Stimulated activated CD4-positive, alpha-beta T cell treated with anti-CD3 and anti-CD28 coated beads, TNF-alpha, amount 100 ng/mL, for 24 hours (primary cell): ENCODE data around the gene ABCB8.
"Not testable (repeated sequence)": the region's sequence is repeated elsewhere in the genome, so short reads cannot be mapped to it uniquely, and the experiment has no call there.

ENCODE experiments used
- DNase-seq, 3 experiments: peaks; one replicate each; pipeline ENCODE4 v3.0.0-alpha.2; 2020; ENCODE audit warnings: low read depth in 3 of 3

Gene ABCB8

DNA sequence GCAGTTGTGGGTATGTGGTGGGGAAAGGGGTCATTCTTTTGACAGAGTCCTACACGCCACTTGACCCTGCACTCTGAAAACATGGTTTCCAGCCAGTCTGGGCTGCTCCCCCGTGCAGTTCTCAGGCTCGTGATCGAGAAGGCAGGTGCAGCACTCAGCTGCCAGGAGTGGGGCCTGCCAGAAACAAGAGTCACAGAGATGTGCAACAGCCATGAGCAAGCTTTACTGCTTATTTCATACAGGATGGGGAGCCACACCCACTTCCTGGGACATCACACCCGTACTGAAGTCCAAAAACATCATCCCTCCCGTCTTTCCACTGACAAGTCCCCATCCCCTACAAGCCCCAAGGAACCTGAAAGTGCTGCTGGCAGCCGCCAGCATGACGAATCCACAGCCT lies 13.3 kb upstream of the ABCB8 start:
- no peak for DNase-seq

DNA sequence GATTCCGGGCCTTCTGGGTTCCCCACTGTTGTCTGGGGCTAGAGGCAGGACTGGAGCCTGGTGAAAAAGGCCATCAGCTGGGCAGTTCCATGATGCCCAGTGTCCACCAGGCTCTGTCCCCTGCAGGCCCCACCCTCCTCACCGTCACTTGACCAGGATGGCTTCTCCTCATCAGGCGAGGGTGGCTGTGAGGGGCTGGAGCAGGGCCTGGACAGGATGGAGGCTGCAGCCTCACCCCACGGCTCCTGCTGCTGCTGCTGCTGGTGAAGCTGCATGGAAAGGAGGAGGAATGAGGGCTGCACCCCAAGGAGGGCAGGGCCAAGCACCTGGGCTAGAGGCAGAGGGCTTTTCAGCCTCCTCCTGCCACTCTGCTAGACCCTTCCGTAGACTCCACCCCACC lies 12.3 kb upstream of the ABCB8 start:
- no peak for DNase-seq

DNA sequence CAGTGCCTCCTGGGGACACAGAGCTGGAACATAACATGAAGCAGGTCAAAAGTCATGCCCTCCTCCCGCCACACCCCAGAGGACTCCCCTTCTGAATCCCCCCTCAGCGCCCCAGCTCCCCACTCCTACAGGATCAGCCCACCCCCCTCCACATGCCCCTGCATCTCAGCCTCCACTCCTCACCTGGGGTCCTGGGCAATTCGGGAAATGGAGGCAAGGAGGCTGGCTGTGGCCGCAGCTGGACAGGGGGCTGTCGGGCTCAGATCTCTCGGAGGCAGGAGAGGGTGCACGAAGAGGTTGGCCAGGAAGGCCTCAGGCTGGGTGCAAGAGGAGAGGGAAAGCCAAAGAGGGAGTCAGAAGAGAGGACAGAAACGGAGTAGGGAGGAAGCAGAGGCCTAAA lies 11.7 kb upstream of the ABCB8 start:
- DNase-seq = no peak

DNA sequence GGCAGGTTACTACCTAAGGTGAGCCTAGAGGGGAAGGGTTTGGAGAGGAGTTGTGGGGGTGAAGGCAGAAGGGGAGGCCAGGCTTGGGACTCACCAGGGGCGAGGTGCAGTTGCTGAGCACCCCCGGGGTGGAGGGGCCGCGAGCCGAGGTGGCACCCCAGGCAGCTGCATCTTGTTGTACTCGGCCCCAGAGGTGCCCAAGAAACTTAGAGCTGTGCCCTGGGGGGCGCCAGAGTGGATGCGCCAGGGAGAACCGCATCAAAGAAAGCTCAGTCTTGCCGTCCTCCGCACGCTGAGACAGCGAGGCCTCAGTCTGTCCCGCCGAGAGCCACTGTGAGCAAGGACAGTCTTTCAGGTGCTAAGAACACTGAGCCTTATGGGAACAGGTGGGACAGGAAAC lies 11.3 kb upstream of the ABCB8 start:
- no peak for DNase-seq

DNA sequence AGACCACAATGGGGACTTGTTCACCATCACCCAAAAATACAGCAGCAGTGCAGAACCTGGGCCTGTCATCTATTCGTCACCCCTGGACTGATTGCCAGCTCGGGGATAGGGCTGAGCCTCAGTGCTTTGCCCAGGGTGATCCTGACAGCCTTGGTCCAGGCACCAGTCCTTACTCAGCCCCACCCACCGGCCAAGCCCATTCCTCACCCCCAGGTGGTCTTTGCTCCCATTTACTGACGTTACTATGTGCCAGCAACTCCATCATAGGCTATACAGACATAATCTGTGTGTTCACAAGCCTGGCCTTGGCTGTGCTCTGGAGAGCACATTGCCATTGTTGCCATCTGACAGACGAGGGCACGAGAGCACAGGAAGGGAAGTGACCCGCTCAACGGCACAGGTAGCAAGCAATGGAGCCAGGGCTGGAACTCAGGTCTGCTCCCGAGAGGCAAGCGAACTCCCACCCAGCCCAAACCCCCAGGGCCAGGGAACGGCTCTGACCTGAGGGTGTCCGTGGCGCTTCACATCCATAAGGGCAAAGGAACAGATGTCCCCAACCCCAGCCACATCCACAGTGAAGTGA lies 10.8 kb upstream of the ABCB8 start:
- no peak for DNase-seq

DNA sequence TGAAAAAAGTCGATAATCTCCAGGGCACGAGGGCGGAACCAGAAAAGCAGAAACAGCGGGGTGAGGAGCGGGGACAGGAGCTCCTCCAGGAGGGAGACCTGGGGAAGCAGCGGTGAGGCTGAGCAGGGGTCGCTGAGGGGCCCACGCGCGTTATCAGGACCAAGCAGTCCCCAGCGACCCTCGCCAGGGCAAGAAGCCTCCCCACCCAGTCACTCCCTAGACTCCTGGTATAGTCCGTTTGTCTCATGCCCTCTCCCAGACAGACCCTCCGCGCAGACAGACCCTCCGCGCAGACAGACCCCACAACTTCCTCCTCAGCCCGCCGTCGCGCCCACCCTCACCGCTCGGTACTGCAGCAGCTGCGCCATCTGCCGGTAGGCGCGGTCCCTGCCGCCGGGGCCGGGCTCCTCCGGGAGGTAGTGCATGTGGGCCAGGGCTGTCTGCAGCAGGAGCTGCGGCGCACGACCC lies 10.3 kb upstream of the ABCB8 start:
- peak; percentile 59 to 84 (median 64) for DNase-seq

DNA sequence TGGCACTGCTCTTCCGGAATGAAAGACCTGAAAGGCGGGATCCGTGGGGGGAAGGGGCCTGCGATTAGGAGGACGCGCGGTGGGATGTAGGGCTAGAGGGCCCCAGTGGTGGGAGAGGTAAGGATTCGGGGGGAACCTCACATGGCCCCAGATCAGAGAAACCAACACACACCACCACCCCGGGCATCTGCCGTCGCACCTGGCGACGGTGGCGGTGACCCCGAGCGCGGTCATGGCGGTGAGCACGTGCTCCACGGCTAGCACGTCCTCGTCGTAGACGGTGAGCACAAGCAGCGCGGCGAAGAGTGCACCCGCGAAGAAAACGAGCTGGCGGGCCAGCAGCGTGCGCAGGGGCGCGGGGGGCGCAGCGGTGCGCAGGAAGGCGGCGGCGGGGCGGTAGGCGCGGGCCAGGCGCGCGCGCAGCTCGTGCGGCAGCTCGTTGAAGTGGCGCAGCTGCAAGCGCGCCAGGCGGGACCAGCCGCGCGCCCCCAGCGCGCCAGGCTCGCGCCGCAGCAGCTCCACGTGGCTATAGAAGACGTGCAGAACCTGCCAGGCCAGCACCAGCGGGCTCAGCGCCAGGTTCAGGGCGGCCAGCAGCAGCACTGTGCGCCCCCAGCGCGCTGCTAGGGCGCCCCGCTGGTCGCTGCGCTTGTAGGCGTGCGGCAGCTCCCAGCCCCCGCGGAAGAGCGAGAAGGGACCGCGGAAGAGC lies 9.7 kb upstream of the ABCB8 start:
- DNase-seq = peak in 1 of 3 experiments; percentile 36

DNA sequence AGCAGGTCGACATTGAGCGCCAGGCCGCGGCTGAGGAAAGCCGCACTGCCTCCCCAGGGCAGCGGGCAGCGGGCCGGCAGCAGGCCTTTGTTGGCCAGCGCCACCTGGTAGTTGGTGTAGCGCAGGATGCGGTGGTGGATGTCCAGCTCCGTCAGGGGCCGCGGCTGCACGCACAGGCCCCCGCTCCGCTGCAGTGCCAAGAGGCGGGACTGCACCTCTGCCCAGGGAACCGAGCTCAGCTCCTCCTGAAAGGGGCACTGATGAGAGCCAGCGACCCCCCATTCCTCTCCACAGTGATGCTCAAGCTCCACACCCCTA lies 9.2 kb upstream of the ABCB8 start:
- DNase-seq = no peak

DNA sequence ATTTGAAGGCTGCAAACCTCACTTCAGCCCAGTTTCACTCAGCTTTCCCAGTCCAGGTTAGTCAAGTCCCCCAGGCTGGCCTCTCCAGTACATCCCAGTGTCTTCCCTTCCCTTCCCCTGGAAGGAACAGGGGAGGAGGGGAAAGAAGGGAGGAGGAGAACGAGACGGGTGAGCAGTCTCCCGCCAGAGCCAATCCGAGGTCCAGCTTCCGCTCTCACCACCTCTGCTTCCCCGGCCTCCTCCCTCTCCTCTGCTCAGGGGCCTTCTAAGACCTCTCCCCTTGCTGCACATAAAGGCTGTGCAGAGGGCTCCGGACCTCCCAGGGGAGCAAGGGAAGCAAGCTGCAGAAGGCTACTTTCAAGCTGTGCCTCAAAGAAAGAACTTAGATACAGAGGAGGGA lies 8.0 kb upstream of the ABCB8 start:
- no peak for DNase-seq

DNA sequence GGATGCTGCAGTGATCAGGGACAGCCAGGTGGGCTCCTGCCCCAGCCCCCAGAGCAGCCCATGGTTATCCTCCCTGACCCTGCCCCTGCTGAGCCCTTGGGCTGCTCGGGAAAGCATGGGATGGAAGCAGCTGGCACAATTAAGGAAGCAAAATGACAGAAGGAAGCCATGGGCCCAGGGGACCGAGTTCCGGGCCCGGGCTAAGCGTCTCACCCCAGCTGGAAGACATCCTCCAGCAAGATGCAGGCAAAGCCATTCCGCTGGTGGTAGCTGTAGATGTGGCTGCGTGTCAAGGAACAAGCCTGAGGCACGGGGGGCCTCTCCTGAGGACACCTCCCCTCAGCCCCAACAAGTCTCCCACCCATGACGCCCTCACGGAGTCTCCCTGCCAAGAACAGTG lies 5.0 kb upstream of the ABCB8 start:
- DNase-seq = no peak

DNA sequence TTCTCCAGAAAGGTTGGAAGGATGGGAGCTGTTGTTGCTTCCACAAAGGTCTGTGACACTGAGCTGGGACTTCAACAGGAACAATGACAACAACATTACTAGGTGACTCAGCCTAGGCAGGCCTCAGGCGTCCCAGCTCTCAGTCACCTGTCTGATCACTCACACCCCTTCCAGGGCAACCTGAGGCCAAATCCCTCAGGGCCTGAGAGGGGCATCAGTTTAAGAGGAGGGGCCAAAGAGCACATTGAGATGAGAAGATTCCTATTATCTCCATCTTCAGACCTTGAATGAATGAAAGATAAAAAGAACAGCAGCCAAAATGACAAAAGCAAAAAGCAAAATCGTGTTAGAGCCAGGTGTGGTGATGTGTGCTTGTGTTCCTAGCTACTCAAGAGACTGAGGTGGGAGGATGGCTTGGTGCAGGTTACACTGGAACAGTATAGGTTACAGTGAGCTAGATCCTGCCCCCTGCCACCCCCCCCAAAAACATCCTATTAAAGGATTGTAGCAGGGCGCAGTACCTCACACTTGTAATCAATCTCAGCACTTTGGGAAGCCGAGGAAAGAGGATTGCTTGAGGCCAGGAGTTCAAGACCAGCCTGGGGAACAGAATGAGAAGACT lies 3.7 kb upstream of the ABCB8 start, which contains the start of gene ATG9B:
TSS of gene ATG9B (minus strand) at position 60 of the 622 bp plus-strand sequence. CDS start 71 bp downstream, outside the sequence.
- no peak for DNase-seq

DNA sequence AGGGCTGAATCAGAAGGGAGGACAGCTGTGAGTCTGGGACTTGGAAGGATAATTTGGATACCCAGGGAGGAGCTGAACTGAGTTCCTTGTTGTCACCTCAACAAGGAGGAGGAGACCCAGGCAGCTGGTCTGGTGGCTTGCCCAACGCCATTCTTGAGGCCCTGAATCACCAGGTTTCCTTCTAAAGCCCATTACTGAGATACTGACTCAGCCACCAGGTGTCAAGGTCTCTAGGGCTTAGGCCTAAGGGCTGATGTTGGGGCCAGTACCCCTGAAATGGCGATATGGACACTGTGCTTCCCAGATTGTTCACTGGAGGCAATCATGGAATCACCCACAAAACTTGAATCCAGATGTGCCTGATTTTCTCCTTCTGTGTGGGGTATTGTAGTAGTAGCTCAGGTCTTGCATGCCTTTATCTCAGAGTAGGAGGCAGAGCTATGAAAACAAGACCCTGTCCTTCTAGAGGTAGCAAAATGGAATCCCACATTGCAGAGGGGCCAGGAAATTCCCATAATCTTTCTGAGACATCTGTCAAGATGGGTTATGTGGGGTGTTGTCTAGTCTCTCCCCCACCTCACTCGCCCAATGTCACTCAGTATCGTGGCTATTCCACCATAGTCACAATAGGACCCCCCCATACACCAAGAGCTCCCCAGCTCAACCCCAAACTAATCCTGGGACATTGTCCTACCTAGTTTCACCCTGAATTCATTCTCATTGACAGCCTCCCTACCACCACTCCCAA lies 2.2 kb upstream of the ABCB8 start:
- DNase-seq = no peak

DNA sequence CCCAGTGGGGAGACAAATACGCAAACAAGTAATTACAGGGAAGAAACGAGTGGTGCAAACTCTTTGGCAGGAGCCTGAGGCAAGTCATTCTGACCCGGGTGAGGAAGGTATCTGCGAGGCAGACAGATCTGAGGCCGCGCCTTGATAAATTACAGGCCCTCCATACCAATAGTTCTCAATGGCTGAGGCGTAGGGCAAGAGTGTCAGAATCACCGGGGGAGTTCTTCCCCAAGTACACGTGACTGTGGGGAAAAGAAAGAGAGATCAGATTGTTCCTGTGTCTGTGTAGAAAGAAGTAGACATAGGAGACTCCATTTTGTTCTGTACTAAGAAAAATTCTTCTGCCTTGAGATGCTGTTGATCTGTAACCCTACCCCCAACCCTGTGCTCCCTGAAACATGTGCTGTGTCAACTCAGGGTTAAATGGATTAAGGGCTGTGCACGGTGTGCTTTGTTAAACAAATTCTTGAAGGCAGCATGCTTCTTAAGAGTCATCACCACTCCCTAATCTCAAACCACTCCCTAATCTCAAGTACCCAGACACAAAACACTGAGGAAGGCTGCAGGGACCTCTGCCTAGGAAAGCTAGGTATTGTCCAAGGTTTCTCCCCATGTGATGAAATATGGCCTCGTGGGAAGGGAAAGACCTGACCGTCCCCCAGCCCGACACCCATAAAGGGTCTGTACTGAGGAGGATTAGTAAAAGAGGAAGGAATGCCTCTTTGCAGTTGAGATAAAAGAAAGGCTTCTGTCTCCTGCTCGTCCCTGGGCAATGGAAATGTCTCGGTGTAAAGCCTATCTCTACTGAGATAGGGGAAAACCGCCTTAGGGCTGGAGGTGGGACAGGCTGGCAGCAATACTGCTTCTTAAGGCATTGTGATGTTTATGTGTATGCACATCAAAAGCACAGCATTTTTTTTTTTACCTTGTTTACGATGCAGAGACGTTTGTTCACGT lies 1.2 kb upstream of the ABCB8 start:
- DNase-seq = not testable (repeated sequence)

DNA sequence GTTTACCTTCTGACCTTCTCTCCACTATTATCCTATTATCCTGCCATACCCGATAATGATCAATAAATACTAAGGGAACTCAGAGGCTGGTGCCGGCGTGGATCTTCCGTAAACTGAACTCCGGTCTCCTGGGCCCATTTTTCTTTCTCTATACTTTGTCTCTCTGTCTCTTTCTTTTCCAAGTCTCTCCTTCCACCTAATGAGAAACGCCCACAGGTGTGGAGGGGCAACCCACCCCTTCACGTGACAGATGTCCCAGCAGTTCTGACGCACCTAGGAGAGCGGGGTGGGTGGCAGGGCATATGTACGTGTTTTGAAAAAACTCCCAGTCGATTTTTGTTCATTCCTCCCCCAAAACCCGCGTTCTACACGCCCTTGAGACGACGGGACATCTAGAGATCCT lies 521 bp upstream of the ABCB8 start:
- not testable (repeated sequence) for DNase-seq

DNA sequence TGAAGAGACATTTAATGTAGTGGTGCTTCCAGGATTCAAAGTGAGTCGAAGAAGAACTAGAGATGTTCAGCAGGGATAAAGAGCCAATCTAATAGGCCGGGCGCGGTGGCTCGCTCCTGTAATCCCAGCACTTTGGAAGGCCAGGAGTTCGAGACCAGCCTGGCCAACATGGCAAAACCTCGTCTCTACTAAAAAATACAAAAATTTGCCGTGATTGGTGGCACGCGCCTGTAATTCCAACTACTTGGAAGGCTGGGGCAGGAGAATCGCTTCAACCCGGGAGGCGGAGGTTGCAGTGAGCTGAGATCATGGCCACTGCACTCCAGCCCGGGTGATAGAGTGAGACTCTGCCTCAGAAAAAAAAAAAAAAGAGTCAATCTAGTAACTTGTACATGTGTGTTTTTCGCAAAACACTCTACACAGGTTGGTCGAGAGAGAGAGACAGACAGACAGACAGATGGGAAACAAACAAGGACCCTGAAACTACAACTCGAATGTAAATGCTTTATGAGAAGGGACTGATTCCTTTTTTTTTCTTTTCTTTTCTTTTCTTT lies 775 bp downstream of the ABCB8 start:
- no peak for DNase-seq

DNA sequence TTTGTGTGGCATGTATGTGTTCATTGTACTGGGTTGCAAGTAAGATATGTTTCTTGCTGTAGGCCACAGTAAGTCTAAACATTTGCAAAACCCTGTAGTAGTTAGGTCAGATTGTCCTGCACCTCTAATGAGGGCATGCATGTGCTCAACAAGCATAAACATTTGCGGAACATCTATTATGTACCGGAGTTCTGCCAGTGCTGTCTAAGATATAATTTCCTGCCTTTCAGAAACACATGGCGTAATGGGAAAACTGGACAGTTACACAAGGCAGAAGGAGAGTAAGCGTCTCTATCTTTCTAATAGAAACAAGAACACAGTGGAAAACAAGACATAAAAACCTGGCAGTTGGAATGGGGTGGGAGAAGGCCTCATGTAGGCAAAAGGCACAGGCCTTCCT lies 2.8 kb downstream of the ABCB8 start:
- no peak for DNase-seq

DNA sequence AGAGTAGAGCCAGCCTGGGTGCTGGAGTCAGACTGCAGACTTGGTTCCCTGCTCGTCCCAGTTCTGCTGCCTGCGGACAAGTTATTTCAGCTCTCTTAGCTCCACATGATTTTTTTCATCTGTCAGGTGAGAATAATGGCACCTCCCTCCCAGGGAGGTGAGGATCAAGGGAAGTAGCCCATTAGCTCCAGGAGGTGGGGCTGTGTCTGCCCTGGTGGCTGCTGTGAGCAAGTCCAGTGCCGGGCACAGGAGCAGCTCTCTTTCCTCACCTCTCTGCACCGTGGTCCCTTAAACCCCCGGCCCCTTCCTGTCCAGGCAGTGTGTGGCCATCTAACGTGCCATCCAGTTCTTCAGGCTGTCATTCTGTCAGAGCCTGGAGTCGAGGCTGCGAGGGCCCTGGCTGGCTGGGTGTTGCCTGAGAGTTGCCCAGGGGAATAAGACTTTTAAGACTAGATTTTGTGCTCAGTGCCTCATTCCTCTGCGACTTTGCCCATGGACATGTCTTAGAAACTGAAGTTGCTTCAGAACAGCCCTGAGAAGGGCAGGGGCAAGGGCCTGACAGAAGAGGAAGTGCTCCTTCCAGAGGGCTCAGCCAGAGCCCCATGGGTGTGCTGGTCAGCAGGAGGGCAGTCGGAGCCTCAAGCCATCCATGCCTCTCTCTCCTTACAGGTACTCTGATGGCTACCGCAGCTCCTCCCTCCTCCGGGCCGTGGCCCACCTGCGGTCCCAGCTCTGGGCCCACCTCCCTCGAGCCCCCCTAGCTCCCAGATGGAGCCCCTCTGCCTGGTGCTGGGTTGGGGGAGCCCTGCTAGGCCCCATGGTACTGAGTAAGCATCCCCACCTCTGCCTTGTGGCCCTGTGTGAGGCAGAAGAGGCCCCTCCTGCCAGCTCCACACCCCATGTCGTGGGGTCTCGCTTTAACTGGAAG lies 5.0 kb downstream of the ABCB8 start:
- no peak for DNase-seq

DNA sequence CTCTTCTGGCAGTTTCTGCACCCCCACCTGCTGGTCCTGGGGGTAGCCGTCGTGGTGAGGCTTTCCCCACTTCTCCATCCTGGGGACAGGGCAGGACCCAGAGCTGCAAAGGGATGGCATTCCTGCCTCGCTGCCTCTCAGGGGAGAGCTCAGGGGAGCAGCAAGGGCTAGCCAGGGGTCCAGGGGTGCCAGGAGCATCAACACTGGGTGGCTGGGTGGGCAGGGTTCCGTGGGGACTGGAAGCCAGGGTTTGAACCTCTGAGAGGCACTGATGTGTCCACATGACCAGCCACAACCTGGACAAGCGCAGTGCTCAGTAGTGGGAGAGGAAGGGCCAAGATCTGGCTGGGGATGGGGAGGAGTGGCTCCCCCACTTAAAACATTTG lies 5.6 kb downstream of the ABCB8 start:
- DNase-seq = no peak

DNA sequence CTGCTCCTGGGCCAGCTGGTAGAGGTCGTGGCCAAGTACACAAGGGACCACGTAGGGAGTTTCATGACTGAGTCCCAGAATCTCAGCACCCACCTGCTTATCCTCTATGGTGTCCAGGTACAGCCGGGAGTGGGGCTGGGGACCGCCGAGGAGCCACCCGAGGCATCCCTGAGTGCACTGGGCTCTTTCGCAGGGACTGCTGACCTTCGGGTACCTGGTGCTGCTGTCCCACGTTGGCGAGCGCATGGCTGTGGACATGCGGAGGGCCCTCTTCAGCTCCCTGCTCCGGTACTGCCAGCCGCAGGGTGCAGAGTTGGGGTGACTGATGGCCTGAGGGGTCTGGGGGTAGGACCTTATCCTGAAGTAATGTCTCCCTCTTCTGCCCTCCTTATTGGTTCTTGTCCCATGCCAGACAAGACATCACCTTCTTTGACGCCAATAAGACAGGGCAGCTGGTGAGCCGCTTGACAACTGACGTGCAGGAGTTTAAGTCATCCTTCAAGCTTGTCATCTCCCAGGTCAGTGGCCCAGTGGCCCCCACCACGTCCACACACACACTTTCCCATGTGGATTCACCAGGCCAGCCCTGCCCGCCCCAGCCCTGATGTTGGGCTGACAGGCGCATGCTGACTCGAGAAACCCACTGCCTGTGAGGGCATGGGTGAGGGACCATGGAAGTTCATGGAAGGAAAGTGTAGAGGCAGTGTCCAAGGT lies 6.2 kb downstream of the ABCB8 start:
- DNase-seq = no peak
